ENCODE results near the gene PAAF1.

Gene PAAF1

GRCh38 chr11:73883856-73884255 is 7.1 kb downstream of the PAAF1 start:
- no peaks in the 10 kb centered on the region for H3K27me3 ChIP-seq (replicated peaks; ENCODE audit: control insufficient read depth, insufficient read depth, low read length)
- no peak for DNase-seq (ENCODE audit: extremely low read depth, insufficient read length)
- peaks cover 7% of the 10 kb centered on the region for H3K36me3 ChIP-seq (ENCODE audit: control insufficient read depth, insufficient read depth, low read length)
- TF ChIP-seq CTCF (IDR thresholded peaks at IDR 0.05; ENCODE audit: insufficient read depth, low read length, poor library complexity, severe bottlenecking), result no peak
- no peak overlapping the region for H3K4me3 ChIP-seq (replicated peaks; ENCODE audit: low read depth, low read length)

GRCh38 chr11:73888244-73888643 is 11.4 kb downstream of the PAAF1 start:
- H3K36me3 ChIP-seq (ENCODE audit: control insufficient read depth, insufficient read depth, low read length), result peaks cover 4% of the 10 kb centered on the region
- TF ChIP-seq CTCF (IDR thresholded peaks at IDR 0.05; ENCODE audit: insufficient read depth, low read length, poor library complexity, severe bottlenecking), result no peak
- no peak overlapping the region for H3K4me3 ChIP-seq (replicated peaks; ENCODE audit: low read depth, low read length)
- no peaks in the 10 kb centered on the region for H3K27me3 ChIP-seq (replicated peaks; ENCODE audit: control insufficient read depth, insufficient read depth, low read length)
- DNase-seq (ENCODE audit: extremely low read depth, insufficient read length), result no peak

GRCh38 chr11:73889019-73889418 is 12.2 kb downstream of the PAAF1 start:
- no peaks in the 10 kb centered on the region for H3K27me3 ChIP-seq (replicated peaks; ENCODE audit: control insufficient read depth, insufficient read depth, low read length)
- H3K4me3 ChIP-seq (replicated peaks; ENCODE audit: low read depth, low read length), result no peak overlapping the region
- no peak for TF ChIP-seq CTCF (IDR thresholded peaks at IDR 0.05; ENCODE audit: insufficient read depth, low read length, poor library complexity, severe bottlenecking)
- peaks cover 4% of the 10 kb centered on the region for H3K36me3 ChIP-seq (ENCODE audit: control insufficient read depth, insufficient read depth, low read length)
- no peak for DNase-seq (ENCODE audit: extremely low read depth, insufficient read length)

GRCh38 chr11:73889536-73889935 is 12.7 kb downstream of the PAAF1 start:
- H3K27me3 ChIP-seq (replicated peaks; ENCODE audit: control insufficient read depth, insufficient read depth, low read length), result no peaks in the 10 kb centered on the region
- no peak for TF ChIP-seq CTCF (IDR thresholded peaks at IDR 0.05; ENCODE audit: insufficient read depth, low read length, poor library complexity, severe bottlenecking)
- peaks cover 2% of the 10 kb centered on the region; the same call in 1 of the 2 replicates for H3K36me3 ChIP-seq (ENCODE audit: control insufficient read depth, insufficient read depth, low read length)
- DNase-seq (ENCODE audit: extremely low read depth, insufficient read length), result no peak
- H3K4me3 ChIP-seq (replicated peaks; ENCODE audit: low read depth, low read length), result no peak overlapping the region

GRCh38 chr11:73893041-73893440 is 16.2 kb downstream of the PAAF1 start:
- Histone ChIP-seq H3K27me3 (replicated peaks; ENCODE audit: control insufficient read depth, insufficient read depth, low read length) (no peaks in the 10 kb centered on the region), H3K36me3 (ENCODE audit: control insufficient read depth, insufficient read depth, low read length) (peaks cover 2% of the 10 kb centered on the region; the same call in 1 of the 2 replicates), H3K4me3 (replicated peaks; ENCODE audit: low read depth, low read length) (no peak overlapping the region)
- no peak for DNase-seq (ENCODE audit: extremely low read depth, insufficient read length)
- TF ChIP-seq CTCF (IDR thresholded peaks at IDR 0.05; ENCODE audit: insufficient read depth, low read length, poor library complexity, severe bottlenecking), result no peak

GRCh38 chr11:73894725-73895335 is 18.0 kb downstream of the PAAF1 start:
- no peak for TF ChIP-seq CTCF (IDR thresholded peaks at IDR 0.05; ENCODE audit: insufficient read depth, low read length, poor library complexity, severe bottlenecking)
- peaks cover 7% of the 10 kb centered on the region for H3K36me3 ChIP-seq (ENCODE audit: control insufficient read depth, insufficient read depth, low read length)
- H3K27me3 ChIP-seq (replicated peaks; ENCODE audit: control insufficient read depth, insufficient read depth, low read length), result no peaks in the 10 kb centered on the region
- DNase-seq (ENCODE audit: extremely low read depth, insufficient read length), result no peak
- H3K4me3 ChIP-seq (replicated peaks; ENCODE audit: low read depth, low read length), result no peak overlapping the region
